BE2C (cell line): ENCODE results near the gene LDLRAD4.

Experiments used
- DNase-seq: peaks from one replicate; pipeline ENCODE4 v3.0.0-alpha.2; 2020
- H3K27me3 ChIP-seq: fragments of 250-450 bp; sonication (Bioruptor Pico); 2 replicates; pipeline ENCODE4 v1.5.1; 2020; ENCODE audit warnings: mild to moderate bottlenecking
- H3K36me3 ChIP-seq: fragments of 250-450 bp; sonication (Bioruptor Pico); 2 replicates; pipeline ENCODE4 v1.5.1; 2020; ENCODE audit warnings: mild to moderate bottlenecking
- H3K4me1 ChIP-seq: fragments of 250-450 bp; sonication (Bioruptor Pico); 2 replicates; pipeline ENCODE4 v1.5.1; 2020
- H3K4me3 ChIP-seq: 2 replicates; pipeline ENCODE4 v1.5.1; 2011; ENCODE audit warnings: low read depth, low read length
- H3K9me3 ChIP-seq: fragments of 250-450 bp; sonication (Bioruptor Pico); 2 replicates; pipeline ENCODE4 v1.5.1; 2020
- CTCF ChIP-seq: IDR thresholded peaks from 2 replicates; pipeline ENCODE4 v1.5.1; 2012; ENCODE audit warnings: mild to moderate bottlenecking, low read depth, low read length

LDLRAD4 gene

DNA sequence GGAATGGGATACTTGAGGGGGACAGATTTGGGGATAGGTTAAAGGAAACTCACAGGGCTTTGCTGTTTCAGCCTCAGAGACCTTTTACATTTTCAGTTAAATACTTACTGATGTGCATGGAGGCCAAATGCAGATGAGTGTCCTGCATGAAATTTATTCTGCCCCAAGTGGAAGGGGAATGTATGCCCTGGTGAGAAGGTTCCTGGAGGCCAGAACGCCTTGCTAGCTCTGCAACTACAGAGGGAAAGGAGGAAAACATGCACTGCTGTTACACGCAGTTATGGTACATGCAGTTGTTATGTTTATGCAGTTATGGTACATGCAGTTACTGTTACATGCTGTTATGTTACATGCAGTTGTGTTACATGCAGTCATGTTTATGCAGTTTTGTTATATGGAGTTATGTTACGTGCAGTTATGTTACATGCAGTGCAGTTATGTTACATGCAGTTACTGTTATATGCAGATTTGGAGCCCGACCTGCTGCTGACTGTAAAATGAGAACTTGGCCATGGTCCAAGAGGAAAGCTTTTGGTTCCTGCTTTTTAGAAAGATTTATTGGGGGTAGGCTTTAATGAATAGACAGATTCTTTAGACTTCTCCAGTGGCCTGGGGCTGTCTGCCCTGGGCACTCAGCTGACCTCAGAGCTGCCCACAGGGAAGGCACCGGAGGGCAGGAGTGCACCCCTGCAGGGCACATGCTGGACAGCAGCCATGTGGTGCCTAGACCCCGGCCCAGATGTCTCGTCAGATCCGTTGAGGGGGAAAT lies 84.1 kb downstream of the LDLRAD4 start:
- peaks cover 2% of the 10 kb centered on the region; the same call in 1 of the 2 replicates for H3K4me1 ChIP-seq
- no peaks in the 10 kb centered on the region for H3K36me3 ChIP-seq
- TF ChIP-seq CTCF: no peak
- H3K27me3 ChIP-seq: no peaks in the 10 kb centered on the region
- DNase-seq: no peak
- no peak overlapping the region for H3K4me3 ChIP-seq
- no peaks in the 10 kb centered on the region for H3K9me3 ChIP-seq

DNA sequence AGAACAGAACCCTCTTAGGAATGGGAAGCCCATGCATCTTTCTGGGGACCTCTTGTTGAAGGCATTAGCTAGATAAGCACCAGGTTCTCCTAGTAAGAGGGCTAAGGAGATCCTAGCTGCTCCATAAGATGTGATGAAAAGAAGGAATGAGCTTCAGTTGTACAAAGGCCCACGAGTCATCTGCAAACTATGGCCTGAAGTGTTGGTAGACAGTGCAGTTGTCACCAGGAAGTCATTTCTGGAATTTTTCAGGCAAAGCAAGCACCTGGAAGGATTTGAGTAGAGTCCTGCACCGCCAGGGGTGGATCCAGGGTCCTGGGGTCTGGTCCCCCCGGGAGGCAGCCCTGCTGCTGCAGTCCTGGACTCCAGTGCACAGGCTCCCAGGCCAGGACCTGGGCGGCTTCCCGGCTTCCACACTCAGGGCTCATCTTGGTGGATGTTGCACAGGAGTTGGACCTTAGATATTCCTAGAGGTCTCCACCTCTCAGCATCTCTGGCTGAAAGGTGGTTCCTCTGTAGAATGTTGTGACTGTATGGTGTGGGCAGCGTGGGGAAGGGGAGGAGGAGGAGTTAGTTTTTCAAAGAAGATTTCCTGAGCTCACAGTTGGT lies 85.3 kb downstream of the LDLRAD4 start:
- no peak overlapping the region for H3K4me3 ChIP-seq
- DNase-seq: no peak
- no peaks in the 10 kb centered on the region for H3K9me3 ChIP-seq
- no peaks in the 10 kb centered on the region for H3K27me3 ChIP-seq
- TF ChIP-seq CTCF: no peak
- no peaks in the 10 kb centered on the region for H3K36me3 ChIP-seq
- peaks cover 2% of the 10 kb centered on the region; the same call in 1 of the 2 replicates for H3K4me1 ChIP-seq

DNA sequence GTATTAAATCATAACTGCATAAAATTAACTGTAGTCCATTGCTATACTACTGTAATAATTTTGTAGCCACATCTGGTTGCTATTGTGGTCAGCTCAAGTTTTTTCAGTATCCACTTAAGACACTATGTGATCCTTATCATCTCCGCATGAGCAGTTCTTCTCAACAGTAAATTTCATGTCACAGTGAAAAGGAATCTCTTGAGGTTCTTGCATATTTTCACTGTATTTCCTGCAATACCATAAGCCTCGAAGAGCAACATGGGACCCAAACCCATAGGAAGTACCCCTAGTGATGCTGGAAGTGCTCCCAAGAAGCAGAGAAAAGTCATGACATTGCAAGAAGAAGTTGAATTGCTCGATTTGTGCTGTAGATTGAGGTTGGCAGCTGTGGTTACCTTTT lies 86.7 kb downstream of the LDLRAD4 start:
- H3K36me3 ChIP-seq: no peaks in the 10 kb centered on the region
- H3K4me3 ChIP-seq: no peak overlapping the region
- H3K9me3 ChIP-seq: no peaks in the 10 kb centered on the region
- TF ChIP-seq CTCF: no peak
- peaks cover 2% of the 10 kb centered on the region; the same call in 1 of the 2 replicates for H3K4me1 ChIP-seq
- no peaks in the 10 kb centered on the region for H3K27me3 ChIP-seq
- DNase-seq: no peak

DNA sequence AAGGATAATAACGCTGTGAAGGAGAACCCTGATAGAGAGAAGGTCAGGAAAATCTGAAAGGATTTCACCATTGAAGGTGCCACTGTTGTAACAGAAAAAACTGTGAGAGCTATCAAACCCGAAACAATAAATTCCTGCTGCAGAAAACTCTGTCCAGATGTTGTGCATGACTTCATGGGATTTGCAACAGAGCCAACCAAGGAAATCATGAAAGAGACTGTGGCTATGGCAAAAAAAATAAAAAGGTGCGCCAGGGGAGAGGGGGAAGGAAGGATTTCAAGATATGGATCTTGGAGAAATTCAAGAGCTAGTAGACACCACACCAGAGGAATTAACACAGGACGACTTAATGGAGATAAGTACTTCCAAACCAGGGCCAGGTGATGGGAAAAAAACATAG lies 88.0 kb downstream of the LDLRAD4 start:
- Histone ChIP-seq H3K36me3 (no peaks in the 10 kb centered on the region), H3K4me3 (no peak overlapping the region), H3K9me3 (no peaks in the 10 kb centered on the region), H3K4me1 (0 out of 2 replicates have a peak, but pooled peaks cover 2% of the 10 kb centered on the region), H3K27me3 (no peaks in the 10 kb centered on the region)
- no peak for TF ChIP-seq CTCF
- no peak for DNase-seq

DNA sequence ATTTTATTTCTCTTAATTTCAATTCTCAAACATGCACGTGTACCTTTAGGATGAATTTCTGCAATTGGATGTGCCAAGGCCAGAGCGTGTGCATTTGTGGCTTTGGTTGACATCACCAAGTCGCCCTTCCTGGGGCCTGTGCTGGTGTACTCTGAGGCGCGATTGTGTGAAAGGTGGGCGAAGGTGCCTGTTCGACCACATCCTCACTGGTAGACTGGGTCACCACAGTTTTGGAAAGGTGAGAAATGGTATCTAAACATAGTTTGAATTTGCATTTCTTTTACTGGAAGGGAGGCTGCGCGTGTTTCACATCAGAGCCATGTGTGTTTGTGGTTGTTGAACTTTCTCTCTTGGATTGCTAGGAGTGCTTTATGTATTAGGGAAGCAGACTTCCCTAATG lies 89.8 kb downstream of the LDLRAD4 start:
- Histone ChIP-seq H3K4me1 (no peaks in the 10 kb centered on the region), H3K36me3 (no peaks in the 10 kb centered on the region), H3K4me3 (no peak overlapping the region), H3K27me3 (no peaks in the 10 kb centered on the region), H3K9me3 (no peaks in the 10 kb centered on the region)
- no peak for DNase-seq
- TF ChIP-seq CTCF: no peak
